HL-60 (cell line): Measurements from ENCODE around the gene ABCA4.

ENCODE experiments used
- CTCF ChIP-seq: IDR thresholded peaks from one replicate; pipeline ENCODE4 v1.5.1; 2011; ENCODE audit warnings: low read length, control low read depth, inconsistent platforms; ENCODE audit not compliant: insufficient read depth
- SPI1 ChIP-seq: IDR thresholded peaks from 2 replicates; pipeline ENCODE4 v1.6.1; 2012; ENCODE audit warnings: low read depth, mild to moderate bottlenecking, borderline replicate concordance

- TF ChIP-seq SPI1 = no peak
- no peak for TF ChIP-seq CTCF
These were observed 52.6 kb downstream of the ABCA4 start for GRCh38 chr1:94068096-94068998.
